WTC11 (cell line): ENCODE results near the gene TMEM221. TPM values are rescaled to one million over a fixed set of nuclear protein-coding genes. Genes with fewer than 3 reads are reported as not detected.

Experiments used
- ATAC-seq: fragments of 200-7000 bp; cut with Tn5 transposase; 2 replicates; pipeline ENCODE4 v1.10.0; 2021; ENCODE audit warnings: mild to moderate bottlenecking, moderate library complexity
- CTCF ChIA-PET: fragments of 300-600 bp; sonication (Branson Sonifier 250); formaldehyde crosslinking; loops from one replicate; lab custom pipeline; 2021; ENCODE audit warnings: antibody characterized with exemption; lab: Charles Lee
- POLR2A ChIA-PET: fragments of 350-600 bp; sonication (Branson Sonifier 250); formaldehyde crosslinking; loops from one replicate; lab custom pipeline; 2021; ENCODE audit warnings: antibody characterized with exemption; lab: Charles Lee
- DNase-seq: peaks from one replicate; pipeline ENCODE4 v3.0.0; 2021; ENCODE audit warnings: low spot score
- H3K27ac Mint-ChIP-seq: 2 replicates; pipeline ENCODE4 v1.8.0; 2021; ENCODE audit warnings: mixed read lengths
- H3K27me3 Mint-ChIP-seq: 2 replicates; pipeline ENCODE4 v1.8.0; 2021; ENCODE audit warnings: low read depth, mild to moderate bottlenecking, moderate library complexity, mixed read lengths
- H3K36me3 Mint-ChIP-seq: 2 replicates; pipeline ENCODE4 v1.8.0; 2021; ENCODE audit warnings: mixed read lengths
- H3K4me1 Mint-ChIP-seq: 2 replicates; pipeline ENCODE4 v1.8.0; 2022; ENCODE audit warnings: mixed read lengths
- H3K4me3 Mint-ChIP-seq: 2 replicates; pipeline ENCODE4 v1.8.0; 2021; ENCODE audit warnings: mild to moderate bottlenecking, moderate library complexity, mixed read lengths
- H3K9me3 Mint-ChIP-seq: 2 replicates; pipeline ENCODE4 v1.8.0; 2021; ENCODE audit warnings: mixed read lengths
- AFF4 ChIP-seq: sonication (generic); formaldehyde crosslinking; IDR thresholded peaks from 2 replicates; pipeline ENCODE4 v1.8.1; 2023; ENCODE audit warnings: mild to moderate bottlenecking, missing genetic modification reagents, borderline replicate concordance
- CDX4 ChIP-seq: fragments of 250-450 bp; sonication (Bioruptor Pico); IDR thresholded peaks from 2 replicates; pipeline ENCODE4 v1.9.0; 2021; ENCODE audit warnings: moderate library complexity, mild to moderate bottlenecking, inconsistent platforms, borderline replicate concordance
- CREM ChIP-seq: sonication (generic); formaldehyde crosslinking; IDR thresholded peaks from 2 replicates; pipeline ENCODE4 v1.8.1; 2022; ENCODE audit warnings: mild to moderate bottlenecking, missing genetic modification reagents, moderate library complexity
- GTF2I ChIP-seq: fragments of 250-450 bp; sonication (Bioruptor Pico); conservative IDR thresholded peaks from 2 replicates; pipeline ENCODE4 v1.4.0; 2021; ENCODE audit warnings: mild to moderate bottlenecking
- HMGA2 ChIP-seq: fragments of 250-450 bp; sonication (Bioruptor Pico); IDR thresholded peaks from 2 replicates; pipeline ENCODE4 v1.4.0; 2021; ENCODE audit warnings: mild to moderate bottlenecking, moderate library complexity
- HMGXB4 ChIP-seq: sonication (generic); formaldehyde crosslinking; IDR thresholded peaks from 2 replicates; pipeline ENCODE4 v1.8.1; 2023; ENCODE audit warnings: mild to moderate bottlenecking, moderate library complexity, missing genetic modification reagents
- MLX ChIP-seq: sonication (generic); formaldehyde crosslinking; IDR thresholded peaks from 2 replicates; pipeline ENCODE4 v1.8.1; 2023; ENCODE audit warnings: mild to moderate bottlenecking, missing genetic modification reagents, moderate library complexity
- NFATC4 ChIP-seq: fragments of 250-450 bp; sonication (Bioruptor Pico); IDR thresholded peaks from 2 replicates; pipeline ENCODE4 v1.9.0; 2021; ENCODE audit warnings: mild to moderate bottlenecking
- PREB ChIP-seq: sonication (generic); formaldehyde crosslinking; IDR thresholded peaks from 2 replicates; pipeline ENCODE4 v1.8.1; 2022; ENCODE audit warnings: mild to moderate bottlenecking, missing genetic modification reagents, moderate library complexity, borderline replicate concordance
- SMAD3 ChIP-seq: sonication (generic); formaldehyde crosslinking; IDR thresholded peaks from 2 replicates; pipeline ENCODE4 v1.8.0; 2022; ENCODE audit warnings: missing genetic modification reagents, mild to moderate bottlenecking, borderline replicate concordance
- SP1 ChIP-seq: sonication (generic); formaldehyde crosslinking; conservative IDR thresholded peaks from 2 replicates; pipeline ENCODE4 v1.8.1; 2022; ENCODE audit warnings: missing genetic modification reagents
- ZBTB21 ChIP-seq: sonication (generic); formaldehyde crosslinking; IDR thresholded peaks from 2 replicates; pipeline ENCODE4 v1.8.1; 2023; ENCODE audit warnings: mild to moderate bottlenecking, missing genetic modification reagents, borderline replicate concordance
- ZNF263 ChIP-seq: sonication (generic); formaldehyde crosslinking; IDR thresholded peaks from 2 replicates; pipeline ENCODE4 v1.8.1; 2022; ENCODE audit warnings: low read depth, mild to moderate bottlenecking, moderate library complexity, missing genetic modification reagents
- total RNA-seq: library from RNA; stranded (reverse); gene quantifications from 3 replicates; pipeline ENCODE4 v1.2.3, GENCODE V29; 2021

TMEM221 gene
- total RNA-seq, 1 experiment from 2014 or later, result 1.2 TPM

GRCh38 chr19:17491287-17491686 lies 42.8 kb upstream of the TMEM221 start:
- DNase-seq, result no peak
- Mint-ChIP-seq H3K9me3 (no peaks in the 10 kb centered on the region), H3K27me3 (peaks cover 10% of the 10 kb centered on the region), H3K27ac (no peak overlapping the region)
- TF ChIP-seq AFF4 (CRISPR knock-in tag), result no peak
- no peak for TF ChIP-seq HMGXB4 (CRISPR knock-in tag)
- TF ChIP-seq SMAD3 (CRISPR knock-in tag), result no peak
- TF ChIP-seq HMGA2 (CRISPR knock-in tag), result no peak
- no peak for TF ChIP-seq MLX (CRISPR knock-in tag)
- TF ChIP-seq CREM (CRISPR knock-in tag), result no peak
- TF ChIP-seq SP1 (CRISPR knock-in tag), result no peak
- TF ChIP-seq, all 79 proteins: peak for 0
- POLR2A ChIA-PET, result no interaction called here
- Mint-ChIP-seq H3K36me3 (no peaks in the 10 kb centered on the region), H3K4me1 (peaks cover 21% of the 10 kb centered on the region), H3K4me3 (no peak overlapping the region)
- CTCF ChIA-PET, result interaction anchor here (0.6 to 1.2 kb wide), 3 partner anchors 73 to 114 kb away, joined by 3 to 4 read pairs (median 4); no protein-coding TSS in a partner anchor
- ATAC-seq, result no peak

- ChIA-PET POLR2A (no interaction called here), CTCF (interaction anchor here (1.1 to 1.4 kb wide), 4 partner anchors 21 to 115 kb away, joined by 3 to 5 read pairs (median 4); partner anchors contain the start of gene PGLS)
- H3K36me3 Mint-ChIP-seq, result no peaks in the 10 kb centered on the region
- no peaks in the 10 kb centered on the region for H3K9me3 Mint-ChIP-seq
- H3K27me3 Mint-ChIP-seq, result peaks cover 6% of the 10 kb centered on the region; the same call in 1 of the 2 replicates
- TF ChIP-seq NFATC4 (CRISPR knock-in tag) (no peak), ZNF263 (CRISPR knock-in tag) (no peak), CDX4 (CRISPR knock-in tag) (no peak), ZBTB21 (CRISPR knock-in tag) (no peak)
- DNase-seq (no peak), ATAC-seq (no peak)
- H3K4me3 Mint-ChIP-seq, result no peak overlapping the region
- no peak overlapping the region for H3K27ac Mint-ChIP-seq
- H3K4me1 Mint-ChIP-seq, result peaks cover 21% of the 10 kb centered on the region
These were observed 41.9 kb upstream of the TMEM221 start for GRCh38 chr19:17490411-17490810.

- peaks cover 6% of the 10 kb centered on the region; the same call in 1 of the 2 replicates for H3K27me3 Mint-ChIP-seq
- POLR2A ChIA-PET, result interaction anchor here (0.6 kb wide), 1 partner anchor 54 kb away, joined by 6 read pairs; no protein-coding TSS in a partner anchor
- CTCF ChIA-PET, result interaction anchor here (0.6 to 2.5 kb wide), 10 partner anchors 10 to 192 kb away, joined by 3 to 8 read pairs (median 4); partner anchors contain the start of gene SLC27A1
- peaks cover 21% of the 10 kb centered on the region for H3K4me1 Mint-ChIP-seq
- no peak for DNase-seq
- H3K4me3 Mint-ChIP-seq, result peak overlapping the region; percentile 24; the same call in 1 of the 2 replicates
- H3K36me3 Mint-ChIP-seq, result no peaks in the 10 kb centered on the region
- no peaks in the 10 kb centered on the region for H3K9me3 Mint-ChIP-seq
- TF ChIP-seq GTF2I (CRISPR knock-in tag) (peak; percentile 75; the same call in 1 of the 2 replicates), PREB (no peak)
- TF ChIP-seq, all 79 proteins: peak for 1
- no peak for ATAC-seq
- peak overlapping the region; percentile 72; the same call in 1 of the 2 replicates for H3K27ac Mint-ChIP-seq
These were observed 41.0 kb upstream of the TMEM221 start for GRCh38 chr19:17489392-17490030.
